Suprapubic skin (tissue), 4 donors: Measurements from ENCODE around the gene TBX6. TPM values are rescaled to one million over a fixed set of nuclear protein-coding genes. Genes with fewer than 3 reads are reported as not detected.

Experiments used
- DNase-seq, 2 donors: peaks; one replicate each; pipeline ENCODE4 v3.0.0-alpha.2; 2019; ENCODE audit warnings: low spot score in 2 of 2
- H3K27ac ChIP-seq: fragments of 200-600 bp; sonication (generic); one replicate; pipeline ENCODE4 v1.5.1; 2019
- H3K27me3 ChIP-seq: fragments of 200-600 bp; sonication (generic); one replicate; pipeline ENCODE4 v1.5.1; 2019
- H3K36me3 ChIP-seq: fragments of 200-600 bp; sonication (generic); one replicate; pipeline ENCODE4 v1.5.1; 2019
- H3K4me1 ChIP-seq: fragments of 200-600 bp; sonication (generic); one replicate; pipeline ENCODE4 v1.5.1; 2019
- H3K4me3 ChIP-seq: fragments of 200-600 bp; sonication (generic); one replicate; pipeline ENCODE4 v1.5.1; 2019; ENCODE audit warnings: mild to moderate bottlenecking
- H3K9me3 ChIP-seq: fragments of 200-600 bp; sonication (generic); one replicate; pipeline ENCODE4 v1.5.1; 2019
- CTCF ChIP-seq, 2 donors: fragments of 200-600 bp in 1 of 2; fragments of 450-650 bp in 1 of 2; sonication (generic) in 1 of 2; IDR thresholded peaks; one replicate each; pipeline ENCODE4 v1.5.1; 2016 to 2019; ENCODE audit warnings: antibody characterized with exemption in 2 of 2, mild to moderate bottlenecking in 1 of 2, moderate library complexity in 1 of 2
- EP300 ChIP-seq: sonication (generic); formaldehyde crosslinking; IDR thresholded peaks from one replicate; pipeline ENCODE4 v1.6.1; 2017; ENCODE audit warnings: antibody characterized with exemption
- POLR2A ChIP-seq, 2 donors: fragments of 450-650 bp; IDR thresholded peaks; one replicate each; pipeline ENCODE4 v1.6.1; 2017; ENCODE audit warnings: antibody characterized with exemption in 2 of 2, mild to moderate bottlenecking in 2 of 2, moderate library complexity in 2 of 2
- POLR2AphosphoS5 ChIP-seq, 3 donors: sonication (generic); formaldehyde crosslinking; IDR thresholded peaks; one replicate each; pipeline ENCODE4 v1.6.1; 2017; ENCODE audit warnings: antibody characterized with exemption in 3 of 3
- WGBS: methylation state at CpG from one replicate; pipeline ENCODE4 v1.1.5; 2018; 5-methylcytosine and 5-hydroxymethylcytosine counted together
- total RNA-seq, 4 donors: library from RNA; depleted of rRNA; stranded (reverse); fragments of >200 nt; gene quantifications; one replicate each; pipeline ENCODE4 v1.1.0, GENCODE V29; 2016

The TBX6 gene
- total RNA-seq, 4 donors from 2014 or later: 2.7 to 7.6 (median 4.7) TPM

GRCh38 chr16:30083216-30084055 is 8.3 kb downstream of the TBX6 start:
- WGBS: 93% methylated on average over 13 of the region's 24 CpGs
- Histone ChIP-seq H3K9me3 (no peaks in the 10 kb centered on the region), H3K4me1 (peaks cover 15% of the 10 kb centered on the region), H3K27me3 (no peaks in the 10 kb centered on the region), H3K27ac (no peak overlapping the region), H3K4me3 (no peak overlapping the region), H3K36me3 (peaks cover 78% of the 10 kb centered on the region)
- DNase-seq: no peak
- no peak for TF ChIP-seq POLR2A (IDR thresholded peaks at IDR 0.05)
- no peak for TF ChIP-seq CTCF (IDR thresholded peaks at IDR 0.05)
- no peak for TF ChIP-seq EP300

- no peaks in the 10 kb centered on the region for H3K27me3 ChIP-seq
- no peak overlapping the region for H3K4me3 ChIP-seq
- H3K36me3 ChIP-seq: peaks cover 81% of the 10 kb centered on the region
- no peak for TF ChIP-seq POLR2A (IDR thresholded peaks at IDR 0.05)
- peak in 1 of 2 donors; percentile 6 for TF ChIP-seq CTCF (IDR thresholded peaks at IDR 0.05)
- no peaks in the 10 kb centered on the region for H3K9me3 ChIP-seq
- no peak for DNase-seq
- 88% methylated on average over 20 of the region's 20 CpGs for WGBS
- H3K4me1 ChIP-seq: peaks cover 18% of the 10 kb centered on the region
- no peak overlapping the region for H3K27ac ChIP-seq
Measured at GRCh38 chr16:30082545-30083090, 9.1 kb downstream of the TBX6 start.

- WGBS: 90% methylated on average over 5 of the region's 7 CpGs
Measured at GRCh38 chr16:30079480-30079879, 12.2 kb downstream of the TBX6 start.

GRCh38 chr16:30078744-30079143 is 13.0 kb downstream of the TBX6 start:
- TF ChIP-seq EP300 (no peak), POLR2AphosphoS5 (IDR thresholded peaks at IDR 0.05) (no peak), CTCF (IDR thresholded peaks at IDR 0.05) (no peak), POLR2A (IDR thresholded peaks at IDR 0.05) (no peak)
- no peak for DNase-seq
- no peak overlapping the region for H3K27ac ChIP-seq
- H3K4me1 ChIP-seq: peaks cover 35% of the 10 kb centered on the region
- WGBS: 91% methylated on average over 7 of the region's 7 CpGs
- no peaks in the 10 kb centered on the region for H3K9me3 ChIP-seq
- no peaks in the 10 kb centered on the region for H3K27me3 ChIP-seq
- no peak overlapping the region for H3K4me3 ChIP-seq
- H3K36me3 ChIP-seq: peaks cover 52% of the 10 kb centered on the region

More at GRCh38 chr16:30079480-30079879, 12.2 kb downstream of the TBX6 start:
- Histone ChIP-seq H3K36me3 (peaks cover 60% of the 10 kb centered on the region), H3K27ac (no peak overlapping the region), H3K4me1 (peaks cover 35% of the 10 kb centered on the region), H3K4me3 (no peak overlapping the region), H3K9me3 (no peaks in the 10 kb centered on the region), H3K27me3 (no peaks in the 10 kb centered on the region)
- no peak for DNase-seq
- TF ChIP-seq POLR2A (IDR thresholded peaks at IDR 0.05): no peak
- no peak for TF ChIP-seq EP300
- no peak for TF ChIP-seq CTCF (IDR thresholded peaks at IDR 0.05)
- TF ChIP-seq POLR2AphosphoS5 (IDR thresholded peaks at IDR 0.05): no peak

- no peaks in the 10 kb centered on the region for H3K27me3 ChIP-seq
- 81% methylated on average over 5 of the region's 6 CpGs for WGBS
- H3K27ac ChIP-seq: no peak overlapping the region
- no peaks in the 10 kb centered on the region for H3K9me3 ChIP-seq
- H3K36me3 ChIP-seq: peaks cover 47% of the 10 kb centered on the region
- no peak for DNase-seq
- no peak for TF ChIP-seq POLR2A (IDR thresholded peaks at IDR 0.05)
- no peak for TF ChIP-seq CTCF (IDR thresholded peaks at IDR 0.05)
- no peak for TF ChIP-seq POLR2AphosphoS5 (IDR thresholded peaks at IDR 0.05)
- TF ChIP-seq EP300: no peak
- peaks cover 35% of the 10 kb centered on the region for H3K4me1 ChIP-seq
- peak overlapping the region; percentile 80 for H3K4me3 ChIP-seq
Measured at GRCh38 chr16:30077656-30078055, 14.1 kb downstream of the TBX6 start.
